Endothelial cell of umbilical vein (primary cell): ENCODE data around the gene SGPP1. TPM values are rescaled to one million over a fixed set of nuclear protein-coding genes. Genes with fewer than 3 reads are reported as not detected.

Source experiments
- BruUV-seq: library from RNA; stranded (reverse); fragments of 400-500 nt; replicated peaks from 2 replicates; lab custom pipeline; 2021; lab: Mats Ljungman, UMichigan
- CTCF ChIA-PET: fragments of 300-600, 350-600 bp; sonication (Branson Sonifier 250); formaldehyde crosslinking; loops from one replicate; lab custom pipeline; 2021; ENCODE audit warnings: antibody characterized with exemption, inconsistent platforms; lab: Charles Lee
- POLR2A ChIA-PET: fragments of 300-600, 350-600 bp; sonication (Branson Sonifier 250); formaldehyde crosslinking; loops from one replicate; lab custom pipeline; 2021; ENCODE audit warnings: antibody characterized with exemption, inconsistent platforms; lab: Charles Lee
- DNase-seq: peaks from one replicate; pipeline ENCODE4 v3.0.0-alpha.2; 2011; ENCODE audit warnings: low read depth, low spot score
- FAIRE-seq: peaks from 2 replicates; lab custom pipeline; 2011; peaks lifted over from hg19 to GRCh38; lab: Jason Lieb, UNC
- H2AFZ ChIP-seq: 2 replicates; pipeline ENCODE4 v1.6.0; 2012; ENCODE audit warnings: low read depth, low read length, control low read depth, inconsistent platforms
- H3K27ac ChIP-seq: 2 replicates; pipeline ENCODE4 v1.5.1; 2011; ENCODE audit warnings: low read depth, mild to moderate bottlenecking, control low read depth, low read length, moderate library complexity; ENCODE audit not compliant: insufficient read depth
- H3K27me3 ChIP-seq, 2 experiments: 2 replicates each; pipeline versions ENCODE4 v1.6.0 to v1.6.1; 2011; ENCODE audit warnings: low read length in 2 of 2, mixed read lengths in 1 of 2; ENCODE audit not compliant: control insufficient read depth in 2 of 2, insufficient read depth in 2 of 2
- H3K36me3 ChIP-seq, 2 experiments: 2 replicates in 1 of 2; 3 replicates in 1 of 2; pipeline ENCODE4 v1.5.1; 2011; ENCODE audit warnings: low read length in 2 of 2, mild to moderate bottlenecking in 1 of 2, moderate library complexity in 1 of 2; ENCODE audit not compliant: control insufficient read depth in 2 of 2, insufficient read depth in 2 of 2; ENCODE audit errors: extremely low read depth in 1 of 2
- H3K4me1 ChIP-seq: 3 replicates; pipeline ENCODE4 v1.5.1; 2011; ENCODE audit warnings: mild to moderate bottlenecking, low read length; ENCODE audit not compliant: control insufficient read depth, insufficient read depth; ENCODE audit errors: extremely low read depth
- H3K4me2 ChIP-seq: 2 replicates; pipeline ENCODE4 v1.6.1; 2011; ENCODE audit warnings: low read length, control low read depth, mixed read lengths; ENCODE audit not compliant: insufficient read depth
- H3K4me3 ChIP-seq, 3 experiments: fragments of 200-600 bp in 1 of 3; sonication (generic), shearing (Covaris generic) in 1 of 3; replicated peaks in 1 of 3; 2 replicates each; pipeline ENCODE4 v1.5.1; 2011 to 2016; ENCODE audit warnings: control low read depth in 3 of 3, low read length in 3 of 3, mild to moderate bottlenecking in 2 of 3, inconsistent platforms in 1 of 3, low read depth in 1 of 3, moderate library complexity in 1 of 3; ENCODE audit not compliant: insufficient read depth in 1 of 3
- H3K79me2 ChIP-seq: 2 replicates; pipeline ENCODE4 v1.6.0; 2012; ENCODE audit warnings: low read length, inconsistent platforms; ENCODE audit not compliant: control insufficient read depth, insufficient read depth
- H3K9ac ChIP-seq: replicated peaks from 2 replicates; pipeline ENCODE3; 2011; ENCODE audit warnings: low read length, control low read depth; ENCODE audit not compliant: insufficient read depth; ENCODE audit errors: extremely low read depth
- H3K9me1 ChIP-seq: replicated peaks from 3 replicates; pipeline ENCODE4 v1.6.0; 2011; ENCODE audit warnings: mild to moderate bottlenecking, low read length; ENCODE audit not compliant: control insufficient read depth, insufficient read depth; ENCODE audit errors: extremely low read depth
- H3K9me3 ChIP-seq: replicated peaks from 2 replicates; pipeline ENCODE4 v1.5.1; 2012; ENCODE audit warnings: low read length, inconsistent platforms; ENCODE audit not compliant: control insufficient read depth, insufficient read depth
- H4K20me1 ChIP-seq: replicated peaks from 2 replicates; pipeline ENCODE3; 2011; ENCODE audit warnings: mild to moderate bottlenecking, low read length; ENCODE audit not compliant: control insufficient read depth, insufficient read depth; ENCODE audit errors: extremely low read depth
- CTCF ChIP-seq, 2 donors: IDR thresholded peaks; 1 replicate in 1 of 2; 2 replicates in 1 of 2; pipeline ENCODE4 v1.5.1; 2011; ENCODE audit warnings: low read length in 2 of 2, mild to moderate bottlenecking in 2 of 2, moderate library complexity in 2 of 2, control low read depth in 1 of 2, inconsistent platforms in 1 of 2, low read depth in 1 of 2; ENCODE audit not compliant: insufficient read depth in 1 of 2; ENCODE audit errors: extremely low read depth in 1 of 2
- EZH2 ChIP-seq: IDR thresholded peaks from 2 replicates; pipeline ENCODE4 v1.6.1; 2012; ENCODE audit warnings: borderline replicate concordance, low read depth, mild to moderate bottlenecking, moderate library complexity, low read length, inconsistent platforms; ENCODE audit not compliant: severe bottlenecking
- FOS ChIP-seq: IDR thresholded peaks from 2 replicates; pipeline ENCODE4 v1.6.1; 2011; ENCODE audit warnings: mild to moderate bottlenecking, low read length, moderate library complexity, borderline replicate concordance; ENCODE audit not compliant: insufficient read depth
- GATA2 ChIP-seq: IDR thresholded peaks from 2 replicates; pipeline ENCODE4 v1.7.0; 2011; ENCODE audit warnings: low read depth, mild to moderate bottlenecking, moderate library complexity, mixed read lengths, low read length; ENCODE audit not compliant: insufficient read length, insufficient read depth
- JUN ChIP-seq: IDR thresholded peaks from 2 replicates; pipeline ENCODE4 v1.6.1; 2011; ENCODE audit warnings: borderline replicate concordance, low read depth; ENCODE audit not compliant: insufficient read length, insufficient read depth
- MYC ChIP-seq: IDR thresholded peaks from one replicate; pipeline ENCODE4 v1.6.1; 2011; ENCODE audit warnings: mild to moderate bottlenecking, low read depth, low read length
- POLR2A ChIP-seq: IDR thresholded peaks from 2 replicates; pipeline ENCODE4 v1.6.1; 2012; ENCODE audit warnings: low read depth, mild to moderate bottlenecking, control low read depth, low read length
- POLR2AphosphoS5 ChIP-seq: IDR thresholded peaks from 2 replicates; pipeline ENCODE4 v1.6.1; 2012; ENCODE audit warnings: low read depth, mild to moderate bottlenecking, control low read depth, low read length, moderate library complexity; ENCODE audit not compliant: insufficient read depth
- dilution Hi-C: fragments of 300-500 bp; cut with MboI; formaldehyde crosslinking; loops from one replicate; pipeline ENCODE4 v1.15.0; 2019; ENCODE audit warnings: low sequenced_read_pairs; ENCODE audit not compliant: extremely low pct_ligation_motif_present
- intact Hi-C: fragments of 100-400 bp; cut with micrococcal nuclease; formaldehyde crosslinking; loops from one replicate; pipeline ENCODE4 v1.10.0; 2022
- polyA plus RNA-seq, 4 experiments: library from polyadenylated mRNA; depleted of rRNA in 3 of 4; stranded (reverse) in 3 of 4; unstranded in 1 of 4; fragments of >200 nt; gene quantifications; 2 replicates each; pipeline versions ENCODE4 v1.2.1 to v1.2.3, GENCODE V29; 2011 to 2012; ENCODE audit warnings: missing spikeins in 1 of 4
- total RNA-seq: library from RNA; stranded (reverse); gene quantifications from 2 replicates; pipeline ENCODE4 v1.2.3, GENCODE V29; 2021
- TF ChIP-seq, protein P1 (sequence below): IDR thresholded peaks from 2 replicates; pipeline ENCODE4 v1.6.1; 2011; ENCODE audit not compliant: insufficient read depth, insufficient read length

SGPP1 gene
- total and polyA plus RNA-seq, 2 donors (not counting 3 experiments of a cell fraction or from before 2014, with no cell fraction given), result 6.2 to 7.9 TPM

- Histone ChIP-seq H3K36me3 (no peaks in the 10 kb centered on the region), H3K27ac (no peak overlapping the region), H3K4me3 (no peak overlapping the region), H3K9ac (no peak overlapping the region), H3K9me3 (no peaks in the 10 kb centered on the region), H3K79me2 (no peaks in the 10 kb centered on the region), H3K4me1 (no peaks in the 10 kb centered on the region), H3K9me1 (no peaks in the 10 kb centered on the region), H4K20me1 (no peaks in the 10 kb centered on the region), H3K4me2 (no peak overlapping the region), H2AFZ (no peak overlapping the region), H3K27me3 (no peaks in the 10 kb centered on the region)
- TF ChIP-seq POLR2A (no peak), MYC (no peak), GATA2 (no peak), JUN (no peak), FOS (no peak), CTCF (IDR thresholded peaks at IDR 0.05; ENCODE audit: extremely low read depth in 1 of 2, insufficient read depth in 1 of 2, low read depth in 1 of 2, low read length in 2 of 2) (no peak), POLR2AphosphoS5 (no peak), EZH2 (no peak)
- TF ChIP-seq, protein P1, sequence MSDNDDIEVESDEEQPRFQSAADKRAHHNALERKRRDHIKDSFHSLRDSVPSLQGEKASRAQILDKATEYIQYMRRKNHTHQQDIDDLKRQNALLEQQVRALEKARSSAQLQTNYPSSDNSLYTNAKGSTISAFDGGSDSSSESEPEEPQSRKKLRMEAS, result no peak
- CTCF ChIA-PET, result interaction anchor here (1.0 to 1.2 kb wide), 2 partner anchors 12 to 117 kb away, joined by 3 read pairs; no protein-coding TSS in a partner anchor
- POLR2A ChIA-PET, result no interaction called here
- dilution Hi-C loops, result no loop called here
- FAIRE-seq (no peak), DNase-seq (no peak)
- intact Hi-C loops, result no loop called here
- BruUV-seq, result no TSS peak
Observed at GRCh38 chr14:63659726-63660125, 68.1 kb downstream of the SGPP1 start.
